Fibroblast of upper back skin (primary cell): ENCODE measurements around the gene NEB.

ENCODE experiments used
- DNase-seq: peaks from one replicate; pipeline ENCODE4 v3.0.0-alpha.2; 2013

The NEB gene, protein sequence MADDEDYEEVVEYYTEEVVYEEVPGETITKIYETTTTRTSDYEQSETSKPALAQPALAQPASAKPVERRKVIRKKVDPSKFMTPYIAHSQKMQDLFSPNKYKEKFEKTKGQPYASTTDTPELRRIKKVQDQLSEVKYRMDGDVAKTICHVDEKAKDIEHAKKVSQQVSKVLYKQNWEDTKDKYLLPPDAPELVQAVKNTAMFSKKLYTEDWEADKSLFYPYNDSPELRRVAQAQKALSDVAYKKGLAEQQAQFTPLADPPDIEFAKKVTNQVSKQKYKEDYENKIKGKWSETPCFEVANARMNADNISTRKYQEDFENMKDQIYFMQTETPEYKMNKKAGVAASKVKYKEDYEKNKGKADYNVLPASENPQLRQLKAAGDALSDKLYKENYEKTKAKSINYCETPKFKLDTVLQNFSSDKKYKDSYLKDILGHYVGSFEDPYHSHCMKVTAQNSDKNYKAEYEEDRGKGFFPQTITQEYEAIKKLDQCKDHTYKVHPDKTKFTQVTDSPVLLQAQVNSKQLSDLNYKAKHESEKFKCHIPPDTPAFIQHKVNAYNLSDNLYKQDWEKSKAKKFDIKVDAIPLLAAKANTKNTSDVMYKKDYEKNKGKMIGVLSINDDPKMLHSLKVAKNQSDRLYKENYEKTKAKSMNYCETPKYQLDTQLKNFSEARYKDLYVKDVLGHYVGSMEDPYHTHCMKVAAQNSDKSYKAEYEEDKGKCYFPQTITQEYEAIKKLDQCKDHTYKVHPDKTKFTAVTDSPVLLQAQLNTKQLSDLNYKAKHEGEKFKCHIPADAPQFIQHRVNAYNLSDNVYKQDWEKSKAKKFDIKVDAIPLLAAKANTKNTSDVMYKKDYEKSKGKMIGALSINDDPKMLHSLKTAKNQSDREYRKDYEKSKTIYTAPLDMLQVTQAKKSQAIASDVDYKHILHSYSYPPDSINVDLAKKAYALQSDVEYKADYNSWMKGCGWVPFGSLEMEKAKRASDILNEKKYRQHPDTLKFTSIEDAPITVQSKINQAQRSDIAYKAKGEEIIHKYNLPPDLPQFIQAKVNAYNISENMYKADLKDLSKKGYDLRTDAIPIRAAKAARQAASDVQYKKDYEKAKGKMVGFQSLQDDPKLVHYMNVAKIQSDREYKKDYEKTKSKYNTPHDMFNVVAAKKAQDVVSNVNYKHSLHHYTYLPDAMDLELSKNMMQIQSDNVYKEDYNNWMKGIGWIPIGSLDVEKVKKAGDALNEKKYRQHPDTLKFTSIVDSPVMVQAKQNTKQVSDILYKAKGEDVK (N-terminal part only)

DNA sequence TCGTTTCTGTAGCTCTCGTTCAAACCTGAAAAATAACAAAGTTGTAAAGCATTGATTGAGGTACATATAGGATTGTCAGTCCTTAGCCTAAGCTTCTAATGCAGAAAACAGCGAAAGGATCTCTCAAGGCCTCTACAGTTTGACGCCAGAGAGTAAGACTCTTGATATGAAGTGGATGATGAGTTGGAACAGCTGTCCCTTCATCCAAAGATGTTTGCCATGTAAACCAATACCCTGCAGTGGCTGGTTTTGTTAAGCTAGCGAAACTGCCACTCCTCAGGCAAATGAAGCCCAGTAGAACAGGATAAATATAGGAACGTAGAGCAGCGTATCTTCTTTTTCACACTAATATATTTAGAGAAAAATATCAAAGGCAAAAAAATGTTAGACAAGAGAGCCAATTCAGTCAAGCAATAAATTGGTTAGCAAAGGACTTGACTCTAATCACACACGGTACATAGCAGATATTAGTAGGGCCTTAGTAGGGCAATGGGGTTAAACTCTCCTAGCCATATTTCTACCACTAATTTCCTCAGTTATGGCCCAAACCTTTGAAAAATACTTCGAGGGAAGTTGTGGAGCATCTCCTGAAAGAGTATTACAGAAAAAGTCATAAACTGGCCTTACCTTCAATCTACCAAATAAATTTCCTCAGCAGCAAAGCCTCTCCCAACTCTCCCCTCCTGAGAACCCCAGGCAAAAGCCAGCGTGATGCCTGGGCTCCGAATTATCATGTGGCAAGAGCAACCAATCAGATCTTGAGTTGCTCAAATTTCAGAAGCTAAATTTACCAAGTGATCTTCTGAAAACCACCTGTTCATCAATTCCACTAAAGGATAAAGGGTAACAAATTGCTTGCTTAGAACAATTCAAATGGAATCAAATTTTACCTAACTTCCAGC lies at the start of gene NEB:
NEB (minus strand) TSS at position 706 of the 902 bp plus-strand sequence. CDS start 1,320 bp downstream, outside the sequence.
- DNase-seq = no peak

GRCh38 chr2:151783133-151783520 lies 48.9 kb upstream of the NEB start:
- no peak for DNase-seq

DNA sequence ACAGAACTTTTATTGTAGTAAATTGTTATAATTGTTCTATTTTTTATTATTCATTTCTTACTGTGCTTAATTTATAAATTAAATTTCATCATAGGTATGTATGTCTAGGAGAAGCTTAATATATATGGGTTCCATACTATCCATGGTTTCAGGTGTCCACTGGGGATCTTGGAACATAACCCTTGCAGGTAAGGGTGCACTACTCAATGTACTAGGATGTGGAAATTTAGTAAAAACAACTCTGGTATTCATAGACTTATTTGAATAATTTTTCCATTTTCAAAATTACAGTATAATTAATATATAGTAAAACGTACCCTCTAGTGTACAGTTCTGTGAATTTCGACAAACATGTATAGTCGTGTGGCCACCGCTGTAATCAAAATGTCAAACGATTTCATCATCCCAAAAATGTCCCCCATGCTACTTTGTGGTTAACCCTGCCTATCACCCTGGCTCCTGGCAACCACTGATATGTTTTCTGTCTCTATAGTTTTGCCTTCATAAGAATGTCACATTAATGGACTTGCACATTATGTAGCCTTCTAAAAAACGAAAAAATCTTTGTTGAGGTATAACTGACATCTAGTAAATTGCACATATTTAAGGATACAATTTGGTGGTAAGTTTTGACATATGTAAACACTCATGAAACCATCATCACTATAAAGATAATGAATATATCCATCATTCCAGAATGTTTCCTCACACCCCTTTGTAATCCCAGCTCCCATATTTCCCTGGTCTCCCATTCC lies 48.3 kb upstream of the NEB start:
- peak; percentile 26 for DNase-seq

GRCh38 chr2:151781642-151782041 lies 47.4 kb upstream of the NEB start:
- no peak for DNase-seq

- no peak for DNase-seq
Measured at GRCh38 chr2:151780938-151781337, 46.7 kb upstream of the NEB start.

- DNase-seq = no peak
Measured at GRCh38 chr2:151777935-151778334, 43.7 kb upstream of the NEB start.

GRCh38 chr2:151777487-151777886 lies 43.2 kb upstream of the NEB start:
- no peak for DNase-seq

GRCh38 chr2:151776367-151776766 lies 42.1 kb upstream of the NEB start:
- DNase-seq = no peak

- no peak for DNase-seq
Measured at GRCh38 chr2:151775057-151775740, 40.9 kb upstream of the NEB start.

DNA sequence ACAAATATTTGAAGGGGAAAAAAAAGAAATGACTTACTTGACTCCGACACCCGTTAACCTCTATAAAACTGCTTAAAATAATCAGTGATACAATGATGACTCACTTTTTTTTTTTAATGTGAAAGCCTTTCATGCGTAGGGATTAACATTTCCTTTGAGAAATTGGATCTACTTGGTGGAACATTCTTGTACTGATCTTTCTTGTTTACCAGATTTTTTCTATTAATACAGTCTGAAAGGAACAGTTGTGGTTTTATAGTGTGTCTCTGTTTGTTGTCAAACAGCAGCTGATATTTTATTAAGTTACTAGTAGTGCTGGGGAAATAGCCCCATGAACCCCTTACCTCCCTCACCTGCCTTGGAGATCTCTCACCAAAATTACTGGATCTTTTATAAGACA lies 40.2 kb upstream of the NEB start:
- DNase-seq = peak; percentile 53

GRCh38 chr2:151771599-151772358 lies 37.5 kb upstream of the NEB start:
- peak; percentile 7 for DNase-seq

GRCh38 chr2:151770995-151771394 lies 36.7 kb upstream of the NEB start:
- DNase-seq = no peak

DNA sequence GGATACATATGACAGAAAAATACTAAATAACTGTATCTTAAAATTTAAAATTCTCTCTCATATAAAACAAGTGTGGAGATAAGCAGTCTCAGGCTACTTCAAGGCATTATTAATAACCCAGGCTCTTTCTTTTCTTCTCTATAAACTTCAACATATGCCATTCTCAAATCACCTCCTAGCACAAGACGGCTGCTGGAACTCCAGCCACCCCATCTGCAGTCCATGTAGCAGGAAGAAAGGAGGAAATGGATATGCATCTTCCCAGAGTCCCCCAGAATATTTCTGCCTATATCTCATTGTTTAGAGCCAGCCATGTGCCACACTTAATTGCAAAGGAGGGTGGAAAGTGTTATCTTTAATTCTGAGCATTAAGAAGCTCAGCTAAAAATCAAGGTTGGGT lies 35.3 kb upstream of the NEB start:
- no peak for DNase-seq

- no peak for DNase-seq
Measured at GRCh38 chr2:151767536-151767935, 33.3 kb upstream of the NEB start.

DNA sequence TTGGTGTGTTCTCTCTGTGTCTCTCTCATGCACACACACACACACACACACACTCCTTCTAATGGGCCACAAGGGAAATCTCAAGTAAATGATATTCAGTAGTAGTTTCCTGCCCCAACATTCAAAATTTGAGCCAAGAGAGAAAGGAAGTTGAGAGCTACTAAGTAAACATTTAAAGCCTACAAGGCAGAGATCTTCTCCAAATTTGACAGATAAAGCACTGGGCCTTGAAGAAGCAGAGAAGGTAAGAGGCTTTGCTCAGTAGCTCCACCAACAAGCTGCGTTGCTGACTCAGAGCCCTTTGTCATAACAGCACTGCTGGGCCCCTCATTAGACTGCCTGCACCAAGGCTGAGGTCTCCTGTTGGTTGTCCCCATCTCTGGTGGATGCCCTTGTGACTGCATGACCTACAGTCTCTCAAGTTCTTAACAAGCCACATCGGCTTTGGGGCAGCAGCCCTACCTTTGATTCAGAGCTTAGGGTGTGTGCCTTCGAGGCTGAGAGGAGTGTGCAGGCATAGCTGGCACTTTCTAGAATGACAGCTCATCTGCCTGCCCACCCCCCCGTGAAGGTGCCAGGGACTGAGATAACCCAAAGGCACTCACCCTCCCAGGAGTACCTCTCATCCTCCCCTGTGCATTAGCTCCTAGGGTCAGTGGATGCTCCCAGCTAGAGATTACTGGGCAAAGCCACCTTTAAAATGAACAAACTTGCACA lies 32.3 kb upstream of the NEB start:
- DNase-seq = no peak

GRCh38 chr2:151765760-151766410 lies 31.6 kb upstream of the NEB start:
- no peak for DNase-seq

DNA sequence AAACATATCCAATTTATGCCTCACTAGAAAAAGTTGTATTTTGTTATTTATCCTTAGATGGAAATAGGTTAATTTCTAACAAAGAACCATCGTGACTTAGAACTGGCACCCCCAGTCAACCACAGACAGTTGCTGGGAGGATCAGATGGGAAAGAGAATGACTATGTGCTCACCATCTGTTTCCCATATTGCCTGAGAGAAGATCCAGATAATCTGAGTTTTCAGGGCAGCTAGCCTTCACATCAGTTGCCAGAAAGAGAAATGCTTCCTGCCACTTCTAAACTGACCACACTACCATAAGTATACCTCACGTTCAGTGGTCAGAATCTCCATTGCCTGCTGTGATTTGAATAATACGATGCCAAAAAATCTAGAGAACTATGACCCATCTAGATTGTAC lies 28.4 kb upstream of the NEB start:
- DNase-seq = peak; percentile 44

DNA sequence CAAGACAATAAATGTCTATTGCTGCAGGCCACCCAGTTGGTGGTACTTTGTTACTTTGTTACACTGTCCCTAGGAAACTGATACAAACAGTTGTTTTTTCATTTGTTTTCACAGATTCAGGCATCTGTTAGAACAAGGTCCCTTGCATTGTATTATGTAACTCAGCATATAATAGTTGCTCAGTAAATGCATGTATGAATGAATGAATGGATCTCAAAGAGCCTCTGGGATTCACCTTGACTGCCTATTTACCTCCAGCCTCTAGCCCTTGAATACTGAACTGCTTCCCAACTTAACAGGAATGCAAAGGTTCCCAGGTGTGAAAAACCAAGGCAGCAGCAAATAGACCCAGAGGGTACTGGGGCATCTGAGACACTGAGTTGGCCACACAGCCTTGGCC lies 27.4 kb upstream of the NEB start:
- DNase-seq = no peak

- no peak for DNase-seq
Measured at GRCh38 chr2:151761193-151761592, 26.9 kb upstream of the NEB start.
